Spinal cord (tissue), 10 donors: Measurements from ENCODE around the gene TNFRSF1B. TPM values are rescaled to one million over a fixed set of nuclear protein-coding genes. Genes with fewer than 3 reads are reported as not detected.

ENCODE experiments used
- DNase-seq, 6 donors: peaks; one replicate each; pipeline versions ENCODE4 v3.0.0 to v3.0.0-alpha.2; 2013 to 2015; ENCODE audit warnings: low spot score in 6 of 6, low read depth in 4 of 6
- H3K27ac ChIP-seq: one replicate; pipeline ENCODE4 v1.5.1; 2013; ENCODE audit warnings: low read depth, low read length, control low read depth
- H3K27me3 ChIP-seq: one replicate; pipeline ENCODE4 v1.6.1; 2013; ENCODE audit warnings: low read length; ENCODE audit not compliant: control insufficient read depth, insufficient read depth
- H3K36me3 ChIP-seq: one replicate; pipeline ENCODE4 v1.6.1; 2013; ENCODE audit warnings: low read length; ENCODE audit not compliant: control insufficient read depth, insufficient read depth
- H3K4me1 ChIP-seq: one replicate; pipeline ENCODE4 v1.6.1; 2013; ENCODE audit warnings: low read length; ENCODE audit not compliant: control insufficient read depth, insufficient read depth
- H3K4me3 ChIP-seq: one replicate; pipeline ENCODE4 v1.5.1; 2013; ENCODE audit warnings: low read depth, low read length, control low read depth
- H3K9me3 ChIP-seq: one replicate; pipeline ENCODE4 v1.6.1; 2013; ENCODE audit warnings: low read length; ENCODE audit not compliant: control insufficient read depth, insufficient read depth
- WGBS: methylation state at CpG from one replicate; pipeline ENCODE4 v1.1.5; 2013; ENCODE audit warnings: missing lambda C conversion rate; ENCODE audit not compliant: insufficient coverage; 5-methylcytosine and 5-hydroxymethylcytosine counted together
- polyA plus RNA-seq, 2 donors: library from polyadenylated mRNA; unstranded; fragments of 120-200 nt; gene quantifications; one replicate each; pipeline ENCODE4 v1.2.1, GENCODE V29; 2013; ENCODE audit not compliant: insufficient read length in 2 of 2
- total RNA-seq, 2 donors: library from RNA; depleted of rRNA in 1 of 2; stranded (reverse); fragments of 120-200 nt in 1 of 2; fragments of >200 nt in 1 of 2; gene quantifications; one replicate each; pipeline versions ENCODE4 v1.2.3 to v1.2.4, GENCODE V29; 2013 to 2014
- donor health status: healthy.

TNFRSF1B gene
- total and polyA plus RNA-seq, 4 donors, result 9.6 to 14.1 (median 10.2) TPM

- 71% methylated on average over 21 of the region's 21 CpGs for WGBS
- no peak for DNase-seq
- no peaks in the 10 kb centered on the region for H3K9me3 ChIP-seq
- H3K4me1 ChIP-seq, result peaks cover 24% of the 10 kb centered on the region
- no peaks in the 10 kb centered on the region for H3K36me3 ChIP-seq
- no peaks in the 10 kb centered on the region for H3K27me3 ChIP-seq
- H3K4me3 ChIP-seq, result no peak overlapping the region
- H3K27ac ChIP-seq, result no peak overlapping the region
Observed at GRCh38 chr1:12141163-12141850, 25.5 kb upstream of the TNFRSF1B start.

GRCh38 chr1:12142141-12142823 lies 24.5 kb upstream of the TNFRSF1B start:
- no peaks in the 10 kb centered on the region for H3K9me3 ChIP-seq
- H3K4me1 ChIP-seq, result peaks cover 24% of the 10 kb centered on the region
- no peak overlapping the region for H3K27ac ChIP-seq
- no peaks in the 10 kb centered on the region for H3K27me3 ChIP-seq
- no peaks in the 10 kb centered on the region for H3K36me3 ChIP-seq
- no peak overlapping the region for H3K4me3 ChIP-seq
- 73% methylated on average over 11 of the region's 18 CpGs for WGBS
- no peak for DNase-seq

GRCh38 chr1:12142891-12143630 lies 23.7 kb upstream of the TNFRSF1B start:
- 92% methylated on average over 21 of the region's 21 CpGs for WGBS
- no peak overlapping the region for H3K27ac ChIP-seq
- H3K4me1 ChIP-seq, result peaks cover 24% of the 10 kb centered on the region
- no peaks in the 10 kb centered on the region for H3K9me3 ChIP-seq
- no peak overlapping the region for H3K4me3 ChIP-seq
- H3K27me3 ChIP-seq, result no peaks in the 10 kb centered on the region
- DNase-seq, result no peak
- H3K36me3 ChIP-seq, result no peaks in the 10 kb centered on the region

GRCh38 chr1:12143631-12144155 lies 23.1 kb upstream of the TNFRSF1B start:
- peaks cover 24% of the 10 kb centered on the region for H3K4me1 ChIP-seq
- H3K9me3 ChIP-seq, result no peaks in the 10 kb centered on the region
- H3K36me3 ChIP-seq, result no peaks in the 10 kb centered on the region
- H3K4me3 ChIP-seq, result no peak overlapping the region
- DNase-seq, result no peak
- no peaks in the 10 kb centered on the region for H3K27me3 ChIP-seq
- no peak overlapping the region for H3K27ac ChIP-seq
- 66% methylated on average over 17 of the region's 17 CpGs for WGBS

GRCh38 chr1:12144236-12144635 lies 22.6 kb upstream of the TNFRSF1B start:
- Histone ChIP-seq H3K9me3 (no peaks in the 10 kb centered on the region), H3K4me1 (peaks cover 24% of the 10 kb centered on the region), H3K27me3 (no peaks in the 10 kb centered on the region), H3K4me3 (no peak overlapping the region), H3K27ac (no peak overlapping the region), H3K36me3 (no peaks in the 10 kb centered on the region)
- WGBS, result 91% methylated on average over 8 of the region's 8 CpGs
- no peak for DNase-seq

- WGBS, result 91% methylated on average over 4 of the region's 4 CpGs
- no peak for DNase-seq
- no peak overlapping the region for H3K27ac ChIP-seq
- no peak overlapping the region for H3K4me3 ChIP-seq
- no peaks in the 10 kb centered on the region for H3K36me3 ChIP-seq
- H3K9me3 ChIP-seq, result no peaks in the 10 kb centered on the region
- H3K4me1 ChIP-seq, result peaks cover 24% of the 10 kb centered on the region
- H3K27me3 ChIP-seq, result no peaks in the 10 kb centered on the region
Observed at GRCh38 chr1:12144969-12145368, 21.8 kb upstream of the TNFRSF1B start.

GRCh38 chr1:12145616-12146342 lies 21.0 kb upstream of the TNFRSF1B start:
- Histone ChIP-seq H3K4me1 (peaks cover 18% of the 10 kb centered on the region), H3K36me3 (no peaks in the 10 kb centered on the region), H3K4me3 (no peak overlapping the region), H3K27ac (no peak overlapping the region), H3K9me3 (no peaks in the 10 kb centered on the region), H3K27me3 (no peaks in the 10 kb centered on the region)
- DNase-seq, result no peak
- 93% methylated on average over 7 of the region's 12 CpGs for WGBS

GRCh38 chr1:12146343-12147112 lies 20.3 kb upstream of the TNFRSF1B start:
- Histone ChIP-seq H3K4me1 (peaks cover 13% of the 10 kb centered on the region), H3K27ac (no peak overlapping the region), H3K4me3 (no peak overlapping the region), H3K9me3 (no peaks in the 10 kb centered on the region), H3K27me3 (no peaks in the 10 kb centered on the region), H3K36me3 (no peaks in the 10 kb centered on the region)
- no peak for DNase-seq
- 83% methylated on average over 18 of the region's 20 CpGs for WGBS
